HK-2 (cell line): ENCODE measurements around the gene DDX39A.

Experiments used
- DNase-seq: peaks from one replicate; pipeline ENCODE4 v3.0.0-alpha.2; 2018; ENCODE audit not compliant: unreplicated experiment

DDX39A gene

GRCh38 chr19:14434543-14435319 lies 15.6 kb upstream of the DDX39A start:
- peak; percentile 86 for DNase-seq

GRCh38 chr19:14433554-14434501 lies 14.7 kb upstream of the DDX39A start:
- no peak for DNase-seq

GRCh38 chr19:14432791-14433553 lies 13.8 kb upstream of the DDX39A start, which contains the start of gene PKN1:
Gene PKN1 (plus strand): TSS chr19:14433306. CDS start chr19:14433522, 216 bp downstream.
- no peak for DNase-seq

GRCh38 chr19:14430712-14431111 lies 11.6 kb upstream of the DDX39A start:
- DNase-seq = no peak

GRCh38 chr19:14428882-14429416 lies 9.8 kb upstream of the DDX39A start:
- no peak for DNase-seq

GRCh38 chr19:14427461-14427860 lies 8.3 kb upstream of the DDX39A start:
- DNase-seq = no peak

GRCh38 chr19:14425696-14426138 lies 6.6 kb upstream of the DDX39A start:
- no peak for DNase-seq

GRCh38 chr19:14418856-14419105 lies 360 bp downstream of the DDX39A start:
- DNase-seq = peak; percentile 84

- no peak for DNase-seq
Observed at GRCh38 chr19:14416817-14417231, 2.3 kb downstream of the DDX39A start.

GRCh38 chr19:14414926-14415690 lies 4.0 kb downstream of the DDX39A start:
- no peak for DNase-seq

- DNase-seq = no peak
Observed at GRCh38 chr19:14413693-14414181, 5.4 kb downstream of the DDX39A start.

GRCh38 chr19:14412996-14413692 lies 6.0 kb downstream of the DDX39A start:
- no peak for DNase-seq

GRCh38 chr19:14412324-14412995 lies 6.7 kb downstream of the DDX39A start:
- no peak for DNase-seq

GRCh38 chr19:14411938-14412245 lies 7.2 kb downstream of the DDX39A start:
- no peak for DNase-seq

- no peak for DNase-seq
Observed at GRCh38 chr19:14411161-14411937, 7.8 kb downstream of the DDX39A start.

- no peak for DNase-seq
Observed at GRCh38 chr19:14410091-14411051, 8.8 kb downstream of the DDX39A start.

- no peak for DNase-seq
Observed at GRCh38 chr19:14409146-14410023, 9.8 kb downstream of the DDX39A start.
